Stimulated activated CD8-positive, alpha-beta memory T cell treated with anti-CD3 and anti-CD28 coated beads, Interleukin-7, amount 100 ng/mL, for 48 hours (primary cell): ENCODE measurements around the gene IER3.
"Not testable (repeated sequence)": the region's sequence is repeated elsewhere in the genome, so short reads cannot be mapped to it uniquely, and the experiment has no call there.

Experiments used
- DNase-seq, 2 donors: peaks; one replicate each; pipeline ENCODE4 v3.0.0-alpha.2; 2020; ENCODE audit warnings: low read depth in 1 of 2; ENCODE audit errors: extremely low read depth in 1 of 2

The IER3 gene

GRCh38 chr6:30769088-30769852 is 24.9 kb upstream of the IER3 start:
- peak; percentile 71 to 89 for DNase-seq

- DNase-seq, result no peak
These were observed 24.3 kb upstream of the IER3 start for GRCh38 chr6:30768634-30769087.

GRCh38 chr6:30767944-30768301 is 23.6 kb upstream of the IER3 start:
- DNase-seq, result no peak

GRCh38 chr6:30767158-30767943 is 23.0 kb upstream of the IER3 start:
- DNase-seq, result no peak

GRCh38 chr6:30766461-30767157 is 22.3 kb upstream of the IER3 start:
- no peak for DNase-seq

- not testable (repeated sequence) for DNase-seq
These were observed 21.1 kb upstream of the IER3 start for GRCh38 chr6:30765495-30765894.

- not testable (repeated sequence) for DNase-seq
These were observed 20.2 kb upstream of the IER3 start for GRCh38 chr6:30764490-30765043.

- no peak for DNase-seq
These were observed 19.5 kb upstream of the IER3 start for GRCh38 chr6:30763618-30764489.

- no peak for DNase-seq
These were observed 18.8 kb upstream of the IER3 start for GRCh38 chr6:30763155-30763617.

GRCh38 chr6:30761791-30762429 is 17.6 kb upstream of the IER3 start:
- no peak for DNase-seq

GRCh38 chr6:30760549-30760948 is 16.2 kb upstream of the IER3 start:
- no peak for DNase-seq

GRCh38 chr6:30759575-30760239 is 15.4 kb upstream of the IER3 start:
- DNase-seq, result no peak

- no peak for DNase-seq
These were observed 13.0 kb upstream of the IER3 start for GRCh38 chr6:30757261-30757904.

GRCh38 chr6:30756405-30757003 is 12.2 kb upstream of the IER3 start:
- not testable (repeated sequence) for DNase-seq

- DNase-seq, result no peak
These were observed 10.3 kb upstream of the IER3 start for GRCh38 chr6:30754631-30755030.

- no peak for DNase-seq
These were observed 8.0 kb upstream of the IER3 start for GRCh38 chr6:30752157-30752927.

- DNase-seq, result no peak
These were observed 6.0 kb upstream of the IER3 start for GRCh38 chr6:30750379-30750668.
